ENCODE data around the gene GRAPL.
"Not testable (repeated sequence)": the region's sequence is repeated elsewhere in the genome, so short reads cannot be mapped to it uniquely, and the experiment has no call there.

The GRAPL gene

DNA sequence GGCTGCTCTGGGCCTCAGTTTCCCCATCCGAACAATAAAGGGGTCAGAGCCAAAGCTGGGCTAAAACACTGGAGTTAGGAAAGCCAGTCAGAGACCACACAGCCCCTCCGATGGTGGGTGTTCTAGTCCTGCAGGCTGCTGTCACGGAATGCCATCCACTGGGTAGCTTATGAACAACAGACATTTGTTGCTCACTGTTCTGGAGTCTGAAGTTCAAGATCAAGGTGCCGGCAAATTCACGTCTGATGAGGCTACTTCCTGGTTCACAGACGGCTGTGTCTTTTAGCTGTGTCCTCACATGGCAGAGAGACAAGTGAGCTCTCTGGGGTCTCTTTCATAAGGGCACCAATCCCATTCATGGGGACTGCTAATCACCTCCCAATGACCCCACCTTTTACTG lies 9.2 kb downstream of the GRAPL start:
- not testable (repeated sequence) for DNase-seq (ENCODE audit: low spot score)

DNA sequence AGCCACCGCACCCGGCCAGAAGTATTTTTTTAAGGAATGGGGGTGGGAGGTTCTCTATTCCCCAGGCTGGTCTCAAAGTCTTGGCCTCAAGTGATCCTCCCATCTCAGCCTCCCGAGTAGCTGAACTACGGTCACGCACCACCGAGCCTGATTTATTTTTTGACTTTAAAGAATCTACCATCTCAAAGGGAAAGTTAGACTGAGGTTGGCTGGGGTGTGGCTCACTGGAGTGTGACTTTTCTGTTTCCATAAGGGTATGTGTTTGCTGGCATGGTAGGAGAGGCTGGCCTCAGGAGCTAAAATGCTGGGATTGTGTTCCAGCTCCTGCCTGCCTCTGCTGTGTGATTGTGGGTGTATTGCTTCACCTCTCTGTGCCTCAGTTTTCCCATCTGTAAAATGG lies 10.6 kb downstream of the GRAPL start:
- not testable (repeated sequence) for DNase-seq (ENCODE audit: low spot score)

DNA sequence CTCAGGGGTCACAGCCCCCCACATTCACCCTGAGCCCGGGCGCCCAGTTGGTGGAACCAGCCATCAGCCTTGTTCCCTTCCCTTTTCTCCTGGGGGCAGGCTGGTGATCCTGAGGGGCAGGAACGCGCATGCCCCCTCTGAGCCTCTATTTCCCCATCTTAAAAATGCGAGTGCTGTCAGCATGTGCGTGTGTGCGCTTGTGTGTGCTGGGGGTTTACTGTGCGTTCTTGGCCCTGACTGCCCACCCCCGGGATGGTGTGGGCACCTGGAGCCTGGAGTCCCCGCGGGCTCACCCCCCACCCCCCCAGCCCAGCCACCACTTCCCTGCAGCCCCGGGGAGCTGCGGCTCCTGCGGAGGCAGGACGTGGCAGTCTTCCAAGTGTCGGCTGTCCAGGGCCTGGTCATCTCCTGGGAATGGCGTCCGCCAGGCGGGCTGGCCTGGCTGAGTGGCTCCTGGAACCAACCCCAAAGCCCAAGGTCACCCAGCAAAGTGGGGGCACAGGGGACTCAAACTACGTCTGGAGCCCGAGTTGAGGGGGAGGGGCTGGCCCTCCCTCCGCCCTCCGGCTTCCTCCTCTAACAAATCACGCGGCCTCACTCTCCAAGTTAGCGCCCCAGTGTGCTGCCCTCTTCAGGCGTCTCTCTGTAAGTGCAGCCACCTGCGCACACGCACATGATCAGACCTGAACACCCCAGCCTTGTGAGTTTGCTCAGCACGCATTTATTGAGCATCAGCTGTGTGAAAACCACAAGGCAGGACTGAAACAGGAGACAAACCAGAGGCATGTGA lies 14.2 kb downstream of the GRAPL start:
- not testable (repeated sequence) for DNase-seq (ENCODE audit: low spot score)

DNA sequence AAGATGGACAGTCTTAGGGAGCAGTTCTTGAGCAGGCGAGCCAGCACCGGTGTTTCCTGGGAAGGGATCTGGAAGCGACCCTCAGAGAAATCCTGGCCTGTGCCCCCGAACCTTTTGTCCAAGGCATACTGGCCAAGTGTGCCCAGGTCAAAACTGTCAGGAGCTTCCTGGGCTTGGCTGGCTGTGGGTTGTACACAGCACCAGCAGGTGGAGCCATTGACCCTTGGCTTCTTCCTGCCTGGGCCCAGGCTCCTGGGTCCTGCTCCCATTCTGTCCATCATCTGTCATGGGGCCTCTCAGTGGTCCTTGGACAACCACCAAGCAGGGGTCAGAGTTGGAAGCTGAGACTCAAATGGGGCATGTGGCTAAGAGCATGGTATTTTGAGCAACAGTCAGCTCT lies 15.0 kb downstream of the GRAPL start:
- peak; percentile 15 for DNase-seq (ENCODE audit: low spot score)

DNA sequence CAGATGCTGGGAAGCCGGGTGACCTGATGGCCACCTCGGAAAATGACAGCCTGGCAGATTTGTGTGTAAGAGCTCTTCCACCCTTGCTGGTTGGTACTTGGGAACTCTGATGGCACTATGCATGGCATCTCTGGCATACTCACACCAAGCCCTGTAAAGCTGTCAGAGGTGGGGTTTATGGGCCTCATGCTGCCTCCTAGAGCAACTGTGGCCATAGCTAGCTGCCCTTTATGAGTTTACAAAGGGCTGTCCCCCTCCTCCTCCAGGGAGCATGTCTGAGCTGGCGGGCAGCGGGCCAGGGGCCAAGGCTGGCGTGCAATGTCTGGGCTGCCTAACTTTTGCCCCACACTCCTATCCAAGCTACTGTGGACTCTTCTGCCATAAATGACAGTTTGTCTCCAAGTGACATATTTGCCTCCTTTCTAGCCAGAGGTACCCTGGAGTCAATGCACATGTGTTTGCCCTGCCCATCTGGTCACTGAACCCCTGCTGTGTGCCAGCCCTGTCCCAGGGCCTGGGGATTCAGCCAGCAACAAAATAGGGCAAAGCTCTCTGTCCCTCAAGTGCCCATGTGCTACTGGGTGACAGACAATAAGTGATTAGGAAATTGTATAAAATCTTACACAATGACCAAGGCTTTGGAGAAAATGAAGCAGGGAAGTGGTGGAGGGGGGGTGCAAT lies 15.8 kb downstream of the GRAPL start:
- not testable (repeated sequence) for DNase-seq (ENCODE audit: low spot score)

DNA sequence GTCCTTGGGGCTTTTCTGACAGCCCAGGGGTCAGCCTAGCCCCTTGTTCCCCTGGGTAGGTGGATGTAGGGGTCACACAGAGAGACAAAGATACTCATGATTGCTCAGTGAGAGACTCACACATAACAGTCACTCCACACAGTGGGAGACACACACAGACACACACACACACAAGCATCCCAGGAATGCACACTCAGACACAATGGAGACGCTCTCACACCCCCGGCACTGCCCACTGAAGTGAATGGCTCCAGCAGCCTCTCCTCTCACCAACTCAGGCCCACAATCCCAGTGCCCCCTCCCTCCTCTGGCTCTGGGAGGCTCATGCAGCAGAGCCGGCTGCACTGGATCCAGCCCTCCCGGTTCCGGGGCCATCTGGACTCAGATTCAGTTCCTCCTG lies 17.0 kb downstream of the GRAPL start:
- DNase-seq (ENCODE audit: low spot score): not testable (repeated sequence)

DNA sequence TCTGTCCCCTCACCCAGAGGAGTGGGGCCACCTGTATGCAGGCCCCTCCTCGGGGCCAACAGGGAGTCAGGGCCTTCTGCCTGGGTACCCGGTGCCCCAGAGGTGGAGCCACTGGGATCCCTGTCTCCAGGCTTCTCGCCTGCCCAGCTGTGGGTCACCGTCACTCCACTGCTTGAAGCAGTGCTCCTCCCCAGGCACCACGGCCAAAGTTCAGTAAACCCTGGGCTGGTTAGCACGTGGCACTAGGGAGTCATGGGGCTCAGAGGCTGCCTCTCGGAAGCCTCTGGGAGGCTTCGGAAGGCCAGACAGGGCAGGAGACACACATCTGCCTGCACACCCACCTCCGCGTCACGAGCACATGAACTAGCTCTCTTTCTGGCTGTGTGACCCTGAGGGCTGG lies 18.1 kb downstream of the GRAPL start:
- DNase-seq (ENCODE audit: low spot score): not testable (repeated sequence)

DNA sequence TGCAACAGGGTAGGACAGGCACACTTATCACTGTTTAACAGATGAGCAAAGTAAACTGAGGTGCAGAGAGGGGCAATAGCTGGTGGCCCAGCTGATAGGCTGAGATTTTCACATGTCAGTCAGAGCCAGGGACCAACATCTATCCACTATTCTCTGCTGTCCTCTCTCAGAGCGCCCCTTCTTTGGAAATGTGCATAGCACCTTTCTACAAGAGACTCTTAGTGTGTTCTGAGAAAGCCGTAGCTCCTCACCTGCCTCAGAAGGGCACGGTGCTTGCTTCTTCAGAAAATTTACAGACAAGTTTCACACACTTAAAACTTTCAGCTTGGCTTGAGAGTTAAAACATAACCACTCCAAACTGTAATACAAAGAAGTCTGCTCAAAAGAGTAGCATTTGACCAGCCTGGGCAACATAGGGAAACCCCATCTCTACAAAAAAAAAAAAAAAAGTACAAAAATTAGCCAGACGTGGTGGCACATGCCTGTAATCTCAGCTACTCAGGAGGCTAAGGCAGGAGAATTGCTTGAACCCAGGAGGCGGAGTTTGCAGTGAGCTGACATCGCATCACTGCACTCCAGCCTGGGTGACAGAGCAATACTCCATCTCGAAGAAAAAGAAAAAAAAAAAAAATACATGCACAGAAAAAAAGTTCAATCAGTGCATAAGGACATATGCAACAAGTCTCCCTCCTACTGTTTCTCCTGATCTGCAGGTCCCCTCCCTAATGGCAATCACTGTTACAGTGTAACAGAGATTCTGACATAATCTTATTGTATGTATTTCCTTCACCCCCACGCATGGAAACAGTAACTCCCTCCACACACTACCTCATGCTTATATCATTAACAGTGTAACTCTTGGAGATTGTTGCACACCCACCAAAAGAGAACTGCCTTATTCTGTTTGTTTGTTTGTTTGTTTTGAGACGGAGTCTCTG lies 23.6 kb downstream of the GRAPL start:
- not testable (repeated sequence) for DNase-seq (ENCODE audit: low spot score)

DNA sequence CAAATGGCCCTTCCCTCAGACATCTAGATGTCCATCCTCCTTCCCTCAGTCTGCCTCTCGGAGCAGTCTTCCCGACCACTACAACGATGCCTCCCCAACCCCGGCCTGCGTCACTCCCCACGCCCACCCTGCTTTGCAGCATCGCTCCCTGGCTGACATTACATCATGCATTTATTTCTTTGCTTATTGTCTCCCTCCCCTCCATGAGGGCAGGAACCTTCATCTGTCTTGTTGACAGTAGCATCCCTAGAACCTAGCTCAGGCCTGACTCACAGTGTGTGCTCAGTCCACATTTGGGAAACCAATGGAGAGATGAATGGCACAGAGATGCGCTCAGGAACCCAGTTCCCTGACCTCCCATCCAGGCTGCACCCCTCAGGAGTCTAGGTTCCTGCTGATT lies 30.2 kb downstream of the GRAPL start:
- DNase-seq (ENCODE audit: low spot score): not testable (repeated sequence)

DNA sequence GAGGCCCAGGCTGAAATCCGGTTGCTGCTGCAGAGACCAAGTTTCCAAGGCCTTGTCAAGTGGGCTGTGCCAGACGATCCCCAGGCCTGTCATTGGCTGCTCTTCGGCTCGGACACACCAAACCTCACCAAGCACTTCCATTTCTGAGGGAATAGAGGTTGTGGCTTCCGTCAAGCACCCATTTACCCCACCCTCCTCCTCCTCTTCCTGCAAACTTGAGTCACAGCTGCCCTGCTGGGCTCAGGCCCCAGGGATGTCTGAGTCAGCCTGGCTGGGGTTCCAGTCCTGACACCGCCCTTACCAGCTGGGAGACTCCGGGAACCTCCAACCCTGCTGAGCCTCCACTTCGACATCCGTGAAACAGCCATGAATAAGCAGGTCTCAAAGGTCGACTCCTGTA lies 31.1 kb downstream of the GRAPL start:
- not testable (repeated sequence) for DNase-seq (ENCODE audit: low spot score)

DNA sequence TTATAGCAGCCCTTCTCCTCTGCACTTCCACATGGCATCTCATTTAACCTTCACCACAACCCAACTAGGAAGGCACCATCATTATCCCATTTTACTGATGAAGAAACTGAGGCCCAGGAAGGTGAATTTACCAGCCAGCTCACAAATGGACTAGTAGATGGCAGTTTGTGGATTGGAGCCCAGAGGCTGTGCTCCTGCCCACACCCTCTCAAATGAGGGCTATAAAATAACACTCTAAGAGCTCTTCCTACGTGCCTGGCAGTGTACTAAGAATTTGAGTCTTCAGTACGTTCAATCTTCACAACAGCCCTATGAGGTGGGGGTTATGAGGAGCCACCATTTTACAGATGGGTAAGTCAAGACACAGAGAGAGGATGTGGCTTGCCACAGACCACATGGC lies 31.5 kb downstream of the GRAPL start:
- DNase-seq (ENCODE audit: low spot score): not testable (repeated sequence)

DNA sequence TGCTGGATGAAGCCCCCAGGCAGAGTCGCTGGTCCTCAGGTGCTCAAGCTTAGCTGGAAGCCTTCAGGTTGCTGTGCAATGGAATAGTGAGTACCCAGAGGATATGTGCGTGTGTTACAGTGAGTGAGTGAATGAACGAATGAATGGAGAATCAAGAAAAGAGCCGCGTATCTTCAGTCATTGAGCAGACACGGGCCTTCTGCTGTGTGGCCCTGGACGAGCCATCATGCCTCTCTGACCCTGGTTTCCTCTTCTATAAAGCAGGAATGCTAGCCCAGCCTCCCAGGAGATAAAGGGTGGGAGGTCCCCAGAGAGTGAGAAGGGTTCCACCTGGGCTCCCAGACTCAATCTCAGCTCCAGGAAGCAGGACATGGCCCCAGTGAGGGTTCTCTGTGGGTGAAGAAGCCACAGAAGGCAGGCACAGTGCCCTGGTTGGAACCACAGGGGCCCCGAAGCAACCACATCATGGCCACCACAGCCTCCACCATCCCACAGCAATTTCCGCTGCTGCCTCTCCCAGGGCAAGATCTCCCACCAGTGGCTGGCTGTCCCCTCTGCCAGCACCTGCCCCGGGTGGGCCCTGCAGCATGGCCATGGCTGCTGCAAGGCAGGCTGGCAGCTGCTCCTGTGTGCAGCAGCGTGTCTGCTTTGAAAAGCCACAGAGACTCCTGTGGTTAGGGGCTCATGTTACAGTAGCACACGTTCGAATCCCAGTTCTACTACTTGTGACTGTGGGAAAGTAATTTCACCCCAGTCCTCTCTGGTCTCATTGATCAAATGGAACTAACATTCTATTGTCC lies 34.1 kb downstream of the GRAPL start:
- DNase-seq (ENCODE audit: low spot score): not testable (repeated sequence)

DNA sequence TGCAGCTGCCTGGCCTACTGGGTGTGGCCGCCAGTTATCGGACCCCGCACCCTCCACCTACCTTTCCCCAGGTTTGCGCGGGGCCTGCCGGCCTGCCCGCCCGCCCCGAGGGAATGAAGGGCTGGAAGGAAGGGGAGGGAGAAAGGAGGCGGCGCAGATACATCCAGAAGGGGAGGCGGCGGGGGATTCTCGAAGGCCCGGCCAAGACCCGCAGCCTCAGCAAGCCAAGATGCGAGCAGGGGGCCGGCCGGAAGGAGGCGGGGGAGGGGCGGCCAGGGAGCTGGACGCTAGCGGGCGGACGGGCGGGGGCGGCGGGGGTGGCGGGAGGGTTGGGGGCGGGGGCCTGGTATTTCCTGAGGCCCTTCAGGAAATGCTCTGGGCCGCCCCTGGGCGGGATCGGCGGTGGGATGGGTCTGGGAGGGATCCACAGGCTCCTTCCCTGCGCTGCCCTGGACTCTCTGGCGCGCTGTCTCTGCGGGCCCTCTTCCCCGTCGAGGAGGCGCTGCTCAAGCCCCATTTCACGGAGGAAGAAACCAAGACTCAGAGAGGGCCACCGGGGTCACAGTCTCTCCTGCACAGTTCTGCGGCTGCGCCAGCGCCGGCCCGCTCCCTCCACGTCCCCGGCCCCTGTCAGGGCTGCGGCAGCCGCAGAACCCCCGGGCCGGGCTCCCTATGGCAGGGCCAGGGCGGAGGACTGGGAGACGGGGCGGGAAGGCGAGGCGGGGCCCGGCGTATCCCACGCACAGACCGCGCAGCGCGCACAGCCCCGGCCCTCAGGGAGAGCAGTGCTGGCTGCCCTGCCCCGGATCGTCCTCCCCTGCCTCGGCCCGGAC lies 35.2 kb downstream of the GRAPL start:
- not testable (repeated sequence) for DNase-seq (ENCODE audit: low spot score)

DNA sequence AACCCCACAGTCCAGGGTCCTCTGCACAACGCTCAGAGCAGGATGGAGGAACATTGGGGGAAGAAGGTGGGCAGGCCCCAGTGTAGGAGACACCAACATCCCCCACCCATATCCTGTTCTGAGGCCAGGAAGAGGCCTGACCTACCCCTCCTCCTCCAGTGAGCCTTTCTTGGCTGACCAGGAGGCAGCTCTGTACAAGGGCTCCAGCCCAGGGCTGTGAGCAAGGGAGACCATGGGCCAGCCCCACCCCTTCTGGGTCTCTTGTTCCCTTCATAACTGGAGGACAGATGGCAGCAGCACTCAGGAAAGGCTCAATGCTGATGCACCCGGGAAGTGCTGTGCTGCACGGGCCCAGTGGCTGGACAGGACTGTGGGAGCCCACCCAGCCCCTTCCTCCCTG lies 47.0 kb downstream of the GRAPL start:
- not testable (repeated sequence) for DNase-seq (ENCODE audit: low spot score)

DNA sequence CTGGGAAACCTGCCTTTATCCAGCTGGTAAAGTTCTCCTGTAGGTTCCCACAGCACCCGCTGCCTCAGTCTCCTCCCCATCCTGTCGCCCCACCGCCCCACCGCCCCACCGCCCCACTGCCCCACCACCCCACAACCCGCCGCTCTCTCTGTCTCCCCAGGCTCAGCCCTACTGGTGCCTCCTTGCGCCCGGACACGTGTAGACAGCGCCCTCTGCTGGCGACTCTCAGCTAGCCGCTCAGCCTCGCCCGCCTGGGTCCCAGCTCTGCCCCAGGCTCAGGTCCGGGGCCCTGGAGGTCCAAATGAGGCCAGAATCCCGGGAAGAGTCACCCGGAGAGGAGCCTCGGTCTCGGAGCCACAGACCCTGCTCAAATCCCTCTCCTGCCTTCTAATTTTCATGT lies 48.0 kb downstream of the GRAPL start:
- DNase-seq (ENCODE audit: low spot score): not testable (repeated sequence)

DNA sequence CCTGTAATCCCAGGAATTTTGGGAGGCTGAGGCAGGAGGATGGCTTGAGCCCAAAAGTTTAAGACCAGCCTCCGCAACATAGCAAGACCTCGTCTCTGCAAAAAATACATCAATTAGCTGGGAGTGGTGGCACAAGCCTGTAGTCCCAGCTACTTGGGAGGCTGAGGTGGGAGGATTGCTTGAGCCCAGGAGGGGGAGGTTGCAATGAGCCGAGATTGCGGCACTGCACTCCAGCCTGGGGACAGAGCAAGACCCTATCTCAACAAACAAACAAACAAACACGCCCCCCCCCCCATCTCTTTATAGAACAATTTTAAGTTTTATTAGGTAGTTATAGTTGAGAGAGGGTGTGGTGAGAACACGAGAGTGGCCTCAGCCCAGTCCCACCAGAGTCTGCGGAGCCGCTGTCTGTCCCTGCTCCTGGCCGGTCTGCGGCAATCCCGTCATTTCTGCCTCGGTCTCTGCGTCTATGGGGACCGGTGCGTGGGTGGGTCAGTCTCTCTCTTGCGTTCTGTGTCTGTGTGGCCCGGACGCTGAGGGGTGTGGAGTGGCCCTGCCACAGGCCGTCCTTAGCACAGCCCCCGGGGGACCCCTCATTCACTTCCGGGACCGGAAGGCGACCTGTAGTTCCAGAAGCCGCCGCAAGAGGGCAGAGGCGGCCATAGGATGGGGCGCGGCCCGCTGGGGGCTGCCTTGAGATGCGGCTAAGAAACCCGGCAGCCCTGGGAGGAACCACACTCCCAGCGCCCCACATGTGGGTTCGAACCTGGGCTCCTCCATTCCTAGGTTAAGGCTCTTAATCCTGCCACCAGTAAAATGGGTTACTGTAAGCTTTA lies 53.9 kb downstream of the GRAPL start:
- not testable (repeated sequence) for DNase-seq (ENCODE audit: low spot score)

DNA sequence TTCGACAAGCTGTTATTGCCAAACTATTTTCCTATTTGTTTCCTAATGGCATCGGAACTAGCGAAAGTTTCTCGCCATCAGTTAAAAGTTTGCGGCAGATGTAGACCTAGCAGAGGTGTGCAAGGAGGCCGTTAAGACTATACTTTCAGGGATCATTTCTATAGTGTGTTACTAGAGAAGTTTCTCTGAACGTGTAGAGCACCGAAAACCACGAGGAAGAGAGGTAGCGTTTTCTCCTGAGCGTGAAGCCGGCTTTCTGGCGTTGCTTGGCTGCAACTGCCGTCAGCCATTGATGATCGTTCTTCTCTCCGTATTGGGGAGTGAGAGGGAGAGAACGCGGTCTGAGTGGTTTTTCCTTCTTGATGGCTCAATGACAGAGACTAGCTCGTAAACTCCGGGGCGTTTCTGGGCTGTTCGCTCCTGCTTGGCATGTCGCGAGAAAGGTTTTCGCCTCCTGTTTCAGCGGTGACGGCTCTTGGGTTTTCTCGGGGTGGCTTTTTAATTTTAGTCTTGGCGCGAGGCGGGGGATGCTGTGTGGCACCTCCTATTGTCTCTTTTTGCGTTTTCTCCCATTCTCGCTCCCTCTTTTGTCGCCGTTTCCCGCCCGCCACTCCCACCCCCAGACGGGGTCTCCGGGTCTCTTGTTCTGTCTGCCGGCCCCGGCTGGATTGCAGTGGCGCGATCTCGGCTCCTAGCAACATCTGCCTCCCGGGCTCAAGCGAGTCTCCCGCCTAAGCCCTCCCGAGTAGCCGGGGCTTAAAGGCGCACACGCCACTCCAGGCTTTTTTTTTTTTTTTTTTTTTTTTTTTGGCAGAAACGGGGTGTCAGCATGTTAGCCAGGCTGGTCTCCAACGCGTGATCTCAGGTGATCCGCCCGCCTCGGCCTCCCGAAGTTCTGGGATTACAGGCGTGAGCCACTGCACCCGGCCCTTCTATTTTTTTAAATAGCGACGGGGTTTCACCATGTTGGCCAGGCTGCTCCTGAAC lies 60.8 kb downstream of the GRAPL start:
- not testable (repeated sequence) for DNase-seq (ENCODE audit: low spot score)
